GM23248 (cell line): Measurements from ENCODE around the gene NCKAP1.

Experiments used
- EZH2 ChIP-seq: fragments of 200-600 bp; sonication (generic); IDR thresholded peaks from 2 replicates; pipeline ENCODE4 v1.6.1; 2018; ENCODE audit warnings: antibody characterized with exemption, mild to moderate bottlenecking; ENCODE audit not compliant: insufficient read depth, poor library complexity, severe bottlenecking
- EZH2phosphoT487 ChIP-seq: fragments of 200-600 bp; sonication (generic); IDR thresholded peaks from 2 replicates; pipeline ENCODE4 v1.6.1; 2018; ENCODE audit warnings: antibody characterized with exemption, moderate library complexity, mild to moderate bottlenecking, low read depth; ENCODE audit not compliant: insufficient read depth

GRCh38 chr2:182894174-182894573 lies 144.1 kb downstream of the NCKAP1 start:
- TF ChIP-seq EZH2 (no peak), EZH2phosphoT487 (no peak)
